Aorta (tissue), 5 donors: Measurements from ENCODE around the gene FAH. TPM values are rescaled to one million over a fixed set of nuclear protein-coding genes. Genes with fewer than 3 reads are reported as not detected.

ENCODE experiments used
- ATAC-seq: fragments of 200-7000 bp; cut with Tn5 transposase; one replicate; pipeline ENCODE4 v1.9.1; 2022; ENCODE audit warnings: moderate library complexity; ENCODE audit not compliant: low FRiP score
- DNase-seq, 2 donors: peaks; one replicate each; pipeline ENCODE4 v3.0.0-alpha.2; 2020
- H3K27ac ChIP-seq, 2 donors: one replicate each; pipeline ENCODE4 v1.5.1; 2013; ENCODE audit warnings: low read length in 2 of 2, mild to moderate bottlenecking in 2 of 2, moderate library complexity in 2 of 2, control low read depth in 1 of 2, inconsistent platforms in 1 of 2, low read depth in 1 of 2
- H3K27me3 ChIP-seq, 2 donors: one replicate each; pipeline ENCODE4 v1.6.1; 2013; ENCODE audit warnings: control low read depth in 1 of 2, low read length in 1 of 2, mild to moderate bottlenecking in 1 of 2, moderate library complexity in 1 of 2; ENCODE audit not compliant: insufficient read depth in 2 of 2, control insufficient read depth in 1 of 2
- H3K36me3 ChIP-seq, 2 donors: one replicate each; pipeline ENCODE4 v1.6.1; 2013; ENCODE audit warnings: control low read depth in 1 of 2, low read length in 1 of 2, mild to moderate bottlenecking in 1 of 2; ENCODE audit not compliant: insufficient read depth in 2 of 2, control insufficient read depth in 1 of 2
- H3K4me1 ChIP-seq, 2 donors: one replicate each; pipeline ENCODE4 v1.6.1; 2013; ENCODE audit warnings: low read length in 2 of 2, control low read depth in 1 of 2, mild to moderate bottlenecking in 1 of 2, moderate library complexity in 1 of 2; ENCODE audit not compliant: insufficient read depth in 2 of 2, control insufficient read depth in 1 of 2
- H3K4me3 ChIP-seq, 2 donors: one replicate each; pipeline ENCODE4 v1.5.1; 2013; ENCODE audit warnings: low read length in 2 of 2, control low read depth in 1 of 2, mild to moderate bottlenecking in 1 of 2
- H3K9me3 ChIP-seq: one replicate; pipeline ENCODE4 v1.6.1; 2013; ENCODE audit warnings: mild to moderate bottlenecking, low read length; ENCODE audit not compliant: control insufficient read depth
- WGBS, 2 donors: extraction: QIAGEN DNeasy Blood & Tissue Kit; methylation state at CpG; one replicate each; pipeline ENCODE4 v1.1.7; 2013; 5-methylcytosine and 5-hydroxymethylcytosine counted together
- intact Hi-C, 2 donors: fragments of 100-400 bp; cut with DNase I; formaldehyde crosslinking; loops; one replicate each; pipeline versions ENCODE4 v1.14.2 to v1.15.0; 2022
- polyA plus RNA-seq, 2 donors: library from polyadenylated mRNA; stranded (reverse); fragments of 200-250 nt; gene quantifications; one replicate each; pipeline ENCODE4 v1.2.3, GENCODE V29; 2013
- total RNA-seq, 2 donors: library from RNA; stranded (reverse); fragmentation: NEBNext Ultra II Directional; extraction: Animal tissue kit (Norgen Biotek cat#: 25700); gene quantifications; one replicate each; pipeline ENCODE4 v1.2.1, GENCODE V29; 2021
- donor health status: healthy with polysubstance abuse.
- donor health status: Bipolar disorder and iron deficiency.
- donor health status: DM: no; HTN: no; CAD: no.
- donor health status: DM: no; HTN: no; CAD: no.
- donor health status: DM: yes; HTN: yes; CAD: no.

Gene FAH
- total and polyA plus RNA-seq, 4 donors = 18.2 to 137 (median 20.6) TPM

- DNase-seq (no peak), ATAC-seq (no peak)
- intact Hi-C loops = no loop called here
- Histone ChIP-seq H3K36me3 (no peaks in the 10 kb centered on the region), H3K4me1 (no peaks in the 10 kb centered on the region), H3K27me3 (no peaks in the 10 kb centered on the region), H3K4me3 (no peak overlapping the region), H3K27ac (no peak overlapping the region), H3K9me3 (no peaks in the 10 kb centered on the region)
- 55 to 88% methylated on average over 3 of the region's 3 CpGs for WGBS, 2 donors
Measured at GRCh38 chr15:80199869-80200268, 47.1 kb downstream of the FAH start.

- WGBS, 2 donors = 89 to 91% methylated on average over 26 of the region's 26 CpGs
Measured at GRCh38 chr15:80201256-80202015, 48.6 kb downstream of the FAH start.

GRCh38 chr15:80202016-80202315 is 49.2 kb downstream of the FAH start:
- Histone ChIP-seq H3K27ac (no peak overlapping the region), H3K9me3 (no peaks in the 10 kb centered on the region), H3K4me1 (no peaks in the 10 kb centered on the region), H3K4me3 (no peak overlapping the region), H3K36me3 (no peaks in the 10 kb centered on the region), H3K27me3 (no peaks in the 10 kb centered on the region)
- intact Hi-C loops = no loop called here
- DNase-seq (no peak), ATAC-seq (no peak)
- WGBS, 2 donors = 48 to 84% methylated on average over 2 of the region's 2 CpGs

More at GRCh38 chr15:80201256-80202015, 48.6 kb downstream of the FAH start:
- Histone ChIP-seq H3K27ac (no peak overlapping the region), H3K4me3 (no peak overlapping the region), H3K4me1 (no peaks in the 10 kb centered on the region), H3K36me3 (no peaks in the 10 kb centered on the region), H3K27me3 (no peaks in the 10 kb centered on the region), H3K9me3 (no peaks in the 10 kb centered on the region)
- ATAC-seq (no peak), DNase-seq (no peak)
- intact Hi-C loops = no loop called here

GRCh38 chr15:80202641-80203360 is 50.0 kb downstream of the FAH start:
- H3K4me3 ChIP-seq = no peak overlapping the region
- no peak overlapping the region for H3K27ac ChIP-seq
- H3K27me3 ChIP-seq = no peaks in the 10 kb centered on the region
- no peaks in the 10 kb centered on the region for H3K36me3 ChIP-seq
- DNase-seq (no peak), ATAC-seq (no peak)
- H3K4me1 ChIP-seq = no peaks in the 10 kb centered on the region
- intact Hi-C loops = no loop called here
- H3K9me3 ChIP-seq = no peaks in the 10 kb centered on the region
- 38 to 47% methylated on average over 9 of the region's 9 CpGs for WGBS, 2 donors

GRCh38 chr15:80203361-80203885 is 50.6 kb downstream of the FAH start:
- no peak for DNase-seq
- WGBS, 2 donors = 74 to 78% methylated on average over 10 of the region's 10 CpGs
- Histone ChIP-seq H3K4me1 (no peaks in the 10 kb centered on the region), H3K27ac (no peak overlapping the region), H3K36me3 (no peaks in the 10 kb centered on the region), H3K9me3 (no peaks in the 10 kb centered on the region), H3K27me3 (no peaks in the 10 kb centered on the region), H3K4me3 (no peak overlapping the region)
- intact Hi-C loops = no loop called here
- no peak for ATAC-seq

GRCh38 chr15:80204231-80204630 is 51.4 kb downstream of the FAH start:
- Histone ChIP-seq H3K9me3 (no peaks in the 10 kb centered on the region), H3K27me3 (no peaks in the 10 kb centered on the region), H3K4me3 (no peak overlapping the region), H3K36me3 (no peaks in the 10 kb centered on the region), H3K4me1 (no peaks in the 10 kb centered on the region), H3K27ac (no peak overlapping the region)
- no peak for DNase-seq
- 73 to 74% methylated on average over 4 of the region's 4 CpGs for WGBS, 2 donors
- no peak for ATAC-seq
- intact Hi-C loops = no loop called here

- Histone ChIP-seq H3K4me1 (no peaks in the 10 kb centered on the region), H3K9me3 (no peaks in the 10 kb centered on the region), H3K4me3 (no peak overlapping the region), H3K36me3 (no peaks in the 10 kb centered on the region), H3K27ac (no peak overlapping the region), H3K27me3 (no peaks in the 10 kb centered on the region)
- ATAC-seq (no peak), DNase-seq (no peak)
- intact Hi-C loops = no loop called here
- 55 to 60% methylated on average over 3 of the region's 3 CpGs for WGBS, 2 donors
Measured at GRCh38 chr15:80207887-80208286, 55.1 kb downstream of the FAH start.

- Histone ChIP-seq H3K4me1 (no peaks in the 10 kb centered on the region), H3K4me3 (no peak overlapping the region), H3K27ac (no peak overlapping the region), H3K36me3 (no peaks in the 10 kb centered on the region), H3K9me3 (no peaks in the 10 kb centered on the region), H3K27me3 (no peaks in the 10 kb centered on the region)
- ATAC-seq = no peak
- WGBS, 2 donors = 79 to 84% methylated on average over 11 of the region's 11 CpGs
- no peak for DNase-seq
- intact Hi-C loops = no loop called here
Measured at GRCh38 chr15:80208758-80209734, 56.2 kb downstream of the FAH start.
